Left forelimb (tissue), 1 donor: Measurements from ENCODE around the gene WDR82.

ENCODE experiments used
- DNase-seq: peaks from one replicate; pipeline ENCODE4 v3.0.0-alpha.2; 2018; ENCODE audit warnings: low spot score

WDR82 gene

DNA sequence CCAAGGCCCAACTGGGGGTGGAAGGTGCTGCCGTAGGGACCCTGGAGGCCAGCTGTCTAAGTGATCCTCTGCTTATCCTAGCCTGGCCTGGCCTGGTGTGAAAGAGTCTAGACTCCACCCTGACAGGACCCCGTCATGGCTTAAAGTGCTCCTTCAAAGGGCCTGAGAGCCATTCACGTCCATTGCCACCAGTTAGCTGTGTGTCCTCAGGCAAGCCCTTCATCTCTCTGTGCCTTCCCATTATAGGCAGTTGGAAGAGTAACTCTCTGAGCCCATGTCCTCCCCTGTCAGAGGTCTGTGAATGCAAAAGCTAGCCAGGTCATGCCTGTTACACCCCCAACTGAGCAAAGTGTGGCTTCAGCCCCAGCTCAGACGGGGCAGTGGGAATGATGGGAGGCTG lies 28.5 kb upstream of the WDR82 start:
- DNase-seq = no peak

DNA sequence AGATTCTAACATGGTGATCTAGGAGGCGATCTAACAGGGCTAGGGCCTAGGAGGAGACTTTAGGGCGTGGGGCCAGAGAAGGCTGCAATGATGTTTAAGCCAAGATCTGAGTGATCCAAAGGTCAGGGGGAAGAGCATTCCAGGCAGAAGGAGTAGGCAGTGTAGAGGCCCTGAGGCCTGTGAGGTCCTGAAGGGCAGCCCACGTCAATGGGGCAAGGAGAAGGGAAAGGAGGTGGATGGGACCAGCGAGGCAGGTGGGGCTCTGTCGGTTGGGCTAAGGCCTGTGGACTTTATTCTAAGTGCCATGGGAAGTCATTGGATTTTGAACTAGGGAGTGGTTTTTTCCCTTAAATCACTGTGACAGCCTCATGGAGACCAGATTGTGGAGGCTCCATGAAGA lies 27.5 kb upstream of the WDR82 start:
- DNase-seq = no peak

DNA sequence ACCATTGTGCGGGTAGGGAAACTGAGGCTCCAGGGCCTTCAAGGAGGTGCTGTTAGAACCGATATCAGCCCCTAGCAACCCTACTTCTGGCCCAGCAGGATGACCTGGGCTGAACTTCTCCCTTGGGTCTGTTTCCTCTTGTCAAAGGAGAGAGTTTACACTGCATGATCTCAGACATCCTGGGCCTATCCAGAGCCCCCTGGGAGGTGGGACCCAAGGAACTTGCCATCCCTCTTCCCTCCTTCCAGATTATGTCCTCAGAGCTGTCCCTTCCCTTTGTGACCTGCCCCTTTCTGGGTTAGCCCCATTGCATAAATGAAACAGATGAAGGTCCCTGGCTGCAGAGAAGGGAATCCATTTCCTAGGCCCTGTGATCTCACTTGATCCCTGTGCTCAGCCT lies 25.4 kb upstream of the WDR82 start:
- DNase-seq = no peak

DNA sequence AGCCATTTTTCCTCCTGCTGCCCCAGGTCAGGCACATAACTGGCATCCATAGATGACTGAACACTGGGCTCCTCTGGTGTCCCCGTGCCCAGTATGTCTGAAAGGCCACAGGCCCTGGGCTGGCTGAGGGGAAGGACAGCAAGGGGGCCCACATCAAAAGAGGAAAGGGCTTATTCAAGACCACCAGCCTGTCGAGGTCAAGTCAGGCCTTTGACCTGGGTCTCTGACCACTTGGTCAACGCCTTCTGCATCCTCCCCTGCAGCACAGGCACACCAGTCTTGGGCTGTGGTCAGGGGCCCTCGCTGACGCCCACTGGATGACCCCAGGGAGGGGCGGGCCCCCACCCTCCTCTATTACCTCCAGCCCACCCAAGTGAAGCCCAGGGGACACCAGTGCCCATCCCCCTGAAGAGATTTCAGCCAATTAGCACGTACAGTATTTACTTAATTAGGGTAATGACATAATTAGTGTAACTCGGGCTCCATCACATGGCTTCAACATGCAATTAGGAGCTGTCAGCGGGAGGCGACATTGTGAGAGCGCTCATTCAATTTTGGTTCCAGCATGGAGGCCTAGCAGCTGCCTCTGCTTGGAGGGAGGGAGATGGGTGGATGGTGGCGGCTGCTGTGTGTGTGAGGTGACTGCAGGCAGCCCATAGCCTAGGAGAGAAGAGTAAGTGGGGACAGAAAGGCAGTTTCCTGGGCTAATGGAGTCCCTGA lies 24.1 kb upstream of the WDR82 start:
- DNase-seq = no peak

DNA sequence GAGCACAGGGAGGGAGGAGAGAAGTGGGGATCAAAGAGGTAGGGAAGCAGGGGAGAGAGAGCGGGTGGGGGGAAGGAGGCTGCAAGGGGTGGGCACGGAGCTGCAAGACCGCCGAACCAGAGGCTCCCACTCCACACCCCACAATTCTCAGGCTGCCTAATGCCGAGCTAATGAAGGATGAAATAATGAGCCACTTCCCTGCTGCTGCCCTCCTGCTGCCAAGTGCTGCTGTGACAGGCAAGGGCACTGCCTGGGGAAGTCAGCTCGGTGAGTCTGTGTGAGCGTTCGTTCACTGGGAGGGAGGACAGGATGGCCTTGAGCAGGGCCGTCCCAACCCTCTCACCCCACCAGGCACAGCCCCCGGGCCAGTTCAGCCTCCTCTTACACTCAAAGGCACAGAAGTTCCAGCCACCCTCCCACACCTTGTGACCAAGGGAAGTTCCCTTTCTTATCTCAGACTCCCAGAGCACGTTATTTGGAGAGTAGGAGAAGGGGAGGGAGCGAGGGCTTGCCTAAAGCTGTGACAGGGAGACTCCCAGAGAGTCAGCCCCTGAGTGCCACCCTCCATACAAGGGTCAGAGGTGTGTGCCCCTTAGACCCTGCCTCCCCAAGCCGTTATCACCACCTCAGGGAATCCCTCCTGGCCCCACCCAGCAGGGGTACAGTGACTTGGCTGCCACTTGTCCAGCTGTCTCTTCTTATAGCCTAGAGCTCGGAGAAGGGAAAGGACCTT lies 21.6 kb upstream of the WDR82 start:
- DNase-seq = no peak

DNA sequence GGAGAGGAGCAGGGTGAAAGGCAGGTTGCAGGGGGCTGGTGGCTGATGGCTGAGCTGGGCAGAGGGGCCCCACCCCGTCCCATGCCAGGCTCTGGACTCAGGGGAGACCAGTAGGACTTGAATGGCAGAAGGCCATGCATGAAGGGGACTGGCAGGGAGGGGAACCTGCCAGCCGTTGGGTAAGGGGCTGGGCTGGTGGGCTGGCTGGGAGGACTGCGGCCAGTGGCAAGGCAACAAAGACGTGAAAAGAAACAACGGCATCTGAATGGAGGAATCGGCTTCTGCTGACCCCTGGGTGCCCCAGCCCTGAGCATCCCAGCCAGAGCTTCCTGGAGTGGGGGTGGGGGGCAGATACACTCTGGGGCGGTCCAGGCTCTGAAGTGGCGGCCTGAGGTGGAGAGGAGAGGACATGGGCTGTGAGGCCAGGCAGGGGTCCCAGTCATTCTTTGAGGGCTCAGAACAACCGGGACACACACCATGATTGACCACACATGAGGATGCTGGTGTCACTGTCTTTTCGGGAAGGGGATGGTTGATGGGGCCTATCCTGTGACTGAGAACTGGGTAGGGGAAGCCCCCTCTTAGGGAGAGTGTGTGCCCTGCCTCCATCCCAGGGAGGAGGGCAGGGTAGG lies 20.9 kb upstream of the WDR82 start:
- DNase-seq = no peak

DNA sequence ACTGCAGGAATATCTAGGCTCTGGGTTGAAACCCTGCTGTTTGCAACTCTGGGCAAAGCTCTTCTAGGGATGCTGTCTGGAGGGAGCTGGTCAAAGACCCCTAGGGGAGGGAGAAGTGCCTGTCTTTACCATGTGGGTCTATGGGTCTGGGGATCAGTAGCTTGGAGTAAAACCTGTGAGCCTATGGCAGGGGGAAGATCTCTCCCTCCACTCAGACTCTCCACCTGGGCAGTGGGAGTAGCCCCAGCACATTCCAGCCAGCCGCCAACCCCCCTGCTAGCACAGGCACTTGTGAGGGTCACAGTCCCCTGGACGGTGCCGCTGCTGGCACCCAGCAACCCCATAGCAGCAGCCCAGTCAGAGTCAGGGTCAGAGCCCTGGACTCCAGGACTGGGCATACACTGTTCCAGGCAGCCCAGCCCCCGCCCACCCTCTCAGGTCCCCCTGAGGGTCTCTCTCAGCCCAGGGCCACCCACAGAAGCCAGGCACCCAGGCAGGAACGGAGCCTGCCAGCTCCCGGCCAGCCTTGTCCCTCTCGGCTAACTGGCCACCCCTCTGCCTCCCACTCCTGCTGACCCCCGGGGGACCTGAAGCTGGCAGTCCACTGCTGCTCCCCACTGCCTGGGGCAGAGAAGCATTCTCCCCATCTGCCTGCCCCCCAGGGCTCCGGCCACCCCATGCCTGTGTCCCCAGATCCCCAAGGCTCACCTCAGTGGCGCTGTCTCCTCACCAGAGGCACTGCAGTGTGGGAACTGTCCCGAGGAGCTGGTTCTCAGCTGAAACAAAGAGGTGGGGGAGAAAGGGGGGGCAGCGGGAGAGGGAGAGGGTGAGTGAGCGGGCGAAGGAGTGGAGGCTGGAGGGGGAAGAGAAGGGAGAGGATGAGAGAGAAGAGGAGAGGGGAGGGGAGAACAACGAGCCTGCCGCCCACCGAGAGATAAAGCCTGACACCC lies 20.0 kb upstream of the WDR82 start:
- DNase-seq = no peak

DNA sequence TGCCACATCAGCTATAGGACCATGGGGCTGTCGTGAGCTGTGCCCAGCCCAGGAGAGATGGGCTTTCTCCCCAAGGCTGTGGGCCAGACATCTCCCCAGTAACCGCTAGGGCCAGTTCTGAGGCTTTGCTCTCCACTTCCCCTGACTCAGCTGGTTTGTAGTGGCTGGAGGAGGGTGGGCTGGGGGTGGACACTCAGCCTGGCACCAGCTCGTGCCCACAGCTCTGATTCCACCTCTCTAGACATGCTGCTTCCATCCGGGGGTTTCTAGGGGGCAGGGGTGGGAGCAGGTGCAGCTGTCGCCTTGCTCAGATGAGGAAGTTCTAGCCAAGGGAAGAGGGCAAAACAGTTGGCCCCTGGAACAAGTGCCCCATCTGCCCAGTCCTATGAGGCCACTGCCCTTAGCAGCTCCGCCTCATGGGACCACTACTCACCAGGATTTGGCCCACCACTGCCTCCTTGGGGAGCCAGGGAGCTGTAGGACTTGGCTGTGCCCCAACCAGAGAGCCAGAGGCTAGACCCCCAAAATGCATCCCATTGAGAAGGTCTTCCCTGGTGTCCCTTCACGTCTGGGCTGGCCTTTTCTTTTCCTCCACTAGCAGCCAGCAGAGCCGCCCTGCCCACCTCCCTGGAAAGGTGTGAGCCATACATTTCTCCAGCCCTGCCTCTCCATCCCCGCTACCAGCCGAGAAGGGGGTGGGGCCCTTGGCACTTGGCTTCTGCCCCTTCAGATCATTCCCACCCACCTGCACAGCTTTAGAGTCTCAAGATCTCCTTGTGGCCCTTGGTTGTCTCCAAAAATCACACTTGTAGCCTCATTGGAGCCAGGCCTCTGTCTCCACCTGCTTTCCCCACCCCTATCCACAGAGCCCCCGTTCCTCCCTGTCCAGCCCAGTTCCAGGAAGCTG lies 19.0 kb upstream of the WDR82 start:
- no peak for DNase-seq

DNA sequence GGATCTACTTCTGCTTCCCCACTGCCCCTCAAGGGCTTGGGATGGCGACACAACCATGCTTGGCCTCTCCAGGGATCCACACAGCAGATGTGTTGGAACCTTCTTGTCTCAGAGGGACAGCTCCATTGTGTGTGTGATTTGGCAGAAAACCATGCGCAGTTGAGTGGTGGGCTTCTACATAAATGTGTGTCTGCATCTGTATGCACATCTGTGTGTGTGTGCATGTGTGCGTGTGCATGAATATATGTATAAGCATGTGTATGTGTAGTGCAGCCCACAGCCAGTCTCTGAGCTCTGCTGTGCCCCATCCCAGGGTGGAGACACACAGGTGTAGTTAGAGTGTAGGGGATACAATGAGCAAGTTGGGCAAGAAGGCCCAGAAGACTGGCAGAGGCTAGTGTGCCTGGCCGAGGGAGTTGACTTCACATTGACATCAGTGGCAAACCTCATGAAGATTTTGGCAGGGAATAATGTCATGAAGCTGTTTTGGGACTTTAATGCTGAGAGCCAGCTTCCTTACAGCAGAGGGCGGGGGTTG lies 17.3 kb upstream of the WDR82 start:
- DNase-seq = no peak

DNA sequence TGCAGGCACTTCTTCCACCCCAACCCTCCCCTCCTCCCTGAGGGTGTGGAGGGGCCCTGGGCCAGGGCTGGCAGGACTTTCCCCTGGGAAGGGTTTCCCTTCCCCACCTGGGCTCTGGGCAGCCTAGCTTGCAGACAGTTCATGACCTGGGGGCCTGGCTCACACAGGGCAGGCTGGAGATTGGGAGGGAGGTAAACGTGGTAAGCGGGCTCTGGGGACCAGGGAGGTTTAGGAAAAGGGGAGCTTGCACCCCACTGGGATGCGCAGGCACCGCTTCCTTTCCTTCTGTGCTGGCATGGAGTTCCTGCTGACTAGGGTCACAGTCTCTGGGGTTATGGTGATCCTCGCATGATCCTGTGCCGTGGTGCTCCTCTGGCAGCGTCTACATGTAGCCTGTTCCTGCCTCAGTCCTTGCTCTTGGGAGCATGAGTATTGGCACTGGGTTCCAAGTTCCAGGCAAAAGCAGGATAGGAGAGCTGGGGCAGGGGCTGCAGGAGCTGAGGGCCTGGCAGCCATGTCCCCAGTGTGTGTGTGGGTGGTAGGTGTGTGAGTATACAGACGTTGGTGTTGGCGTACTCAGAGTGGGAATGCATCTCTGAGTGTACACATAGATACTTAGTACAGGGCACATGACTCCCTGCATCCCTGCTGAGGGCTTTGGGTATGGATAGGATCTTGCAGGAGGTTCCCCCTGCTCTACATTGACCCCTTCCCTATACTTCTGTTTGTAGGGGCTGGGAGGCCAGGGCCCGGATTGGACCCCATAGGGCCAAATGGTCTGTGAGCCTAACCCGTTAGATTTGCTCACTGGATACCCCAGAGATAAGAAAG lies 16.1 kb upstream of the WDR82 start:
- no peak for DNase-seq

DNA sequence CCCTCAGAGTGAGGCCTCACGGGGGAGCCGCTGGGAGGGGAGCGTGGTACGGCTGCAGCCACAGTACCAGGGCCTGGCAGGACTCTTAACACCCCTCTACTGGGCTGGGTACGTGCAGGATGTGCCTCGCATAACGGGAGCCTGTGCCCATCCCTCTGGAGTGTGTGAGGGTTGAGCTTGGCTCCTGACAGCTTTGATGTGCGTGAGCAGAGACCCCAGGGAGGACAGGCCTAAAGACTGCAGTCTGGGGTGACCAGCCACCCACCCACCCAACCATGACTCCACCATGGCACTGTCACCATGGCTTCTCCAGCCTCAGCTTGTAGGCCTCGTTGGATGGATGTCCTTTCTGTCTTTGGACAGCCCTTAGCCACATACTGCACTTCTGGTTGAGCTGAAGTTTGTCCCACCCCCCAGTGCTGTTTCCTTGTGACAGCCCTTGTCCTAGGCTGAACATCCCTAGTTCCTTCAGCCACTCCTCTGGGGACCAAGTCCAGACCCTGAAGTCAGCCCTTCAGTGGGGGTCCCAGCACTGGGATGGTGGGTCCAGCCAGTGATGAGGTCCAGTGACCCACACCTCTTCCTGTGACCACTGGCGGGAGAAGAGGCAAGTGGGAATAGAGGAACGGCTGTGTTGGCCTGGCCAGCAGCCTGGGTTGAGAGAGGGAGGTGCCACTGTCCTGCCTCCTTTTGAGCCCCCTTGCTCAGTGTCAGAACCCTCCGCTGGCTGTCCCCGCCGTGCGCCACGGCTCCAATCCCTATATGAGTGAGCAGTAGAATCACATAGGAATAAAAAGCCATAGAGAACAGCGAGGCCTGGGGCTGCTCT lies 15.3 kb upstream of the WDR82 start:
- DNase-seq = no peak

DNA sequence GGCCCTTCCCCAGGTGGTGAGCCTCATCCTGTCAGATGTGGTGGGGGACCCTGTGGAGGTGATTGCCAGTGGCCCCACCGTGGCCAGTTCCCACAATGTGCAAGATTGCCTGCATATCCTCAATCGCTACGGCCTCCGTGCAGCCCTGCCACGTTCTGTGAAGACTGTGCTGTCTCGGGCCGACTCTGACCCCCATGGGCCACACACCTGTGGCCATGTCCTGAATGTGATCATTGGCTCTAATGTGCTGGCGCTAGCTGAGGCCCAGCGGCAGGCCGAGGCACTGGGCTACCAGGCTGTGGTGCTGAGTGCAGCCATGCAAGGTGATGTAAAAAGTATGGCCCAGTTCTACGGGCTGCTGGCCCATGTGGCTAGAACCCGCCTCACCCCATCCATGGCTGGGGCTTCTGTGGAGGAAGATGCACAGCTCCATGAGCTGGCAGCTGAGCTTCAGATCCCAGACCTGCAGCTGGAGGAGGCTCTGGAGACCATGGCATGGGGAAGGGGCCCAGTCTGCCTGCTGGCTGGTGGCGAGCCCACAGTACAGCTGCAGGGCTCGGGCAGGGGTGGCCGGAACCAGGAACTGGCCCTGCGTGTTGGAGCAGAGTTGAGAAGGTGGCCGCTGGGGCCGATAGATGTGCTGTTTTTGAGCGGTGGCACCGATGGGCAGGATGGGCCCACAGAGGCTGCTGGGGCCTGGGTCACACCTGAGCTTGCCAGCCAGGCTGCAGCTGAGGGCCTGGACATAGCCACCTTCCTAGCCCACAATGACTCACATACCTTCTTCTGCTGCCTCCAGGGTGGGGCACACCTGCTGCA lies 14.0 kb upstream of the WDR82 start:
- no peak for DNase-seq

DNA sequence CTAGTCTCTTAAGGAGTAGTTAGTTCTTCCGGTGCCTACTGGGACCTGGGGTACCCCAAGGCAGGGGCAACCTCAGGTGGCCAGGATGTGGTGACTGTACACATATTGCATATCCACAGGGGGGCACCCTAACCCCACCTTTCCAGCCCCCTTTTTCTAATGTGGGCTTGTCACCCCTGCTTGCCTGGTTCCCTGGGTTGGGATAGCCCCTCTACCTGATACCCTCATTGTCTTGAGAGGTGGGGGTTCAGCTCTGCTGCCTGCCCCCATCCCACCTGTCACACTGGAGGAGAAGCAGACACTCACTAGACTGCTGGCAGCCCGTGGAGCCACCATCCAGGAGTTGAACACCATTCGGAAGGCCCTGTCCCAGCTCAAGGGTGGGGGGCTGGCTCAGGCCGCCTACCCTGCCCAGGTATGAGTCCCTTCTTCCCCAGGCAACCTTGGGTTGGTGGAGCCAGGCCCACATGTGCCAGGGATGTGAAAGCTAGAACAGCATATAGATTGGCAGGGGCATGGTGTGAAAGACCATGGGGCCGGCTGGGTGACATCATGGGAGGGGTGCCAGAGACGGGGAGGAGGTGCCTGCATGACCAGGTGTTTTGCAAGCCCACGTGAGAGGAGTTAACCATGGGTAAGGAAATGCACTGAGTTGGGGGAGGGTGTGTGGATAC lies 13.2 kb upstream of the WDR82 start:
- DNase-seq = no peak

DNA sequence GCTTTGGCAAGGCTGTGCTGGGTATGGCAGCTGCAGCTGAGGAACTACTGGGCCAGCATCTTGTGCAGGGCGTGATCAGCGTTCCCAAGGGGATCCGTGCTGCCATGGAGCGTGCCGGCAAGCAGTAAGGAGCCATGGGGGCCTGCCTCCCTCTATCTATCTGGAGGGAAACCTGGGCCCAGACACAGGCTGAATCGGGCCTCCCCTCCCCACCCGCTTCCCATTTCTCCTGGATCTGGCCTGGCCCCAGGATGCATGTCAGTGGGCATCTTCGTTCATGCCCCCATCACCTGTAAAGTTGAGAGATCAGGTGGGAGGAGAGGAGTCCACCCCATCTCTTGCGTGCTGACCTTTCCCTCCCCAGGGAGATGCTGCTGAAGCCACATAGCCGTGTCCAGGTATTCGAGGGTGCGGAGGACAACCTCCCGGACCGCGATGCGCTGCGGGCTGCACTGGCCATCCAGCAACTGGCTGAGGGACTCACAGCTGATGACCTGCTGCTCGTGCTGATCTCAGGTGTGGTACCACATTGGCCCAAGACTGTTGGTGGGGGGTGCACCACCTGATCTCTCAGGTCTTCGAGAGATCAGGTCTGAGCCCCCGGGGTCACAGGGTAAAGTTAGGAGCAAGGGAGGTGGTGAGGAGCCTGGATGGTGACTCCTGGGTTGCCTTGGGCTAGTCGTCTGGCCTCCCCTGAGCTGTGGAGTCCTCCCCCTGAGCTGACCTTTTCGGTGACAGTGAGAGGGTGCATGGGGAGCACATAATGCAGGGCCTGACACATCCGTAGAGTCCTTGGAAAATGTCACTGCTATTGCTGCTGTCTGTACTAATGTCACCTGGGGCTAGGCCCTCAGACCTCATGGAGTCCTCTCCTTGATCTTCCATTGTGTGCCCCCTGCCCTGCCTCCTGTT lies 12.4 kb upstream of the WDR82 start:
- DNase-seq = no peak

DNA sequence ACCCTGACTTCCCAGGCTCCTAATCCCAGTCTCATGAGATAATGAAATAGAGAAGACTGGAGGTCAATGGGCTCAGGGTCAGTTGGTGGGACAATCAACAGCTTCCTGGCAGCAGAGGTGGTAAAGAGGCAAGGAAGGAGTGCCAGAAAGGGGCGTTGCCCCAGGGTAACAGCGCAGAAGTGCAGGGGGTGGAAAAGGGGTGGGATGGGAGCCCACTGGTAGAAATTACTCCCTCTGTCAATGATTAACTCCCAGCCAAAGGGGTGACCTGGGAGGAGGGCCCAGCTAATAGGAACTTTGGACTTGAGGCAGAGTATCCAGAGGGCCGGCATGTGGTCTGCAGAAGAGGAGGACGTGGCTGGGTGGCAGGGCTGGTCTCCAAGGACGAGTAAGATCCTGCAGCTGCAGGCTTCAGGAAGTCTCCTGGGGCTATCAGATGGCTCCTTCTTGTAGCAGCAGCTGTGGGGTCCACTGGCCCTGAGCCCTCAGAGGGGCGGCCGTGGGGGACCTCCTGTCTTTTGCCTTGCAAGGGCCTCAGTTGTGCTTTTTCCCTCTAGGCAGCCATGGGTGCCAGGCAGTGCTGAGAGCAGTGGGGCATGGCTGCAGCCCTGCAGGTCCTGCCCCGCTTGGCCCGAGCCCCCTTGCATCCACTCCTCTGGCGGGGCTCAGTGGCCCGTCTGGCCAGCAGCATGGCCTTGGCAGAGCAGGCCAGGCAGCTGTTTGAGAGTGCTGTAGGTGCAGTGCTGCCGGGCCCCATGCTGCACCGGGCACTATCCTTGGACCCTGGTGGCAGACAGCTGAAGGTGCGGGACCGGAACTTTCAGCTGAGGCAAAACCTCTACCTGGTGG lies 11.5 kb upstream of the WDR82 start:
- no peak for DNase-seq

DNA sequence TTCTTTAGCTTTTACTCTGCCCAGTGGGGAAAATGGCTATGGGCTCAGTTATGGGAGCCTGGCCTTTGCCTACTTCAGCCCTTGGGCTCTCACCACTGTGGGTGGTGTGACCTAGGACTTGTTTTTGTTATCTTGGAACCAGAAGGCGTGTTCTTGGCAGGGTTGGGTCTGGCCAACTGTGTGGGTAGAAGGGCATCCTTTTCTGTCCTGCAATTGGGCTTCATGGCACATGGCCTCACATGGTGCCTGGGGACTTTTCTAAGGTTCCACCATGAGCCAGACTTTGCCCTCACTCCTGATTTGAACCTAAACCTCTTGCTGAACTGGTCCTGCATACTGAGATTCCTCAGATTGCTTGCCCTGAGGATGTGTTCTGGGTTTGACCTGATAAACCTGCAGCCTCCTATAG lies 10.9 kb upstream of the WDR82 start:
- no peak for DNase-seq
